Brain pericyte (primary cell): ENCODE results near the gene MBNL1.
A peak's percentile ranks its signal among the peaks of the same experiment; 100 is the strongest.

Experiments used
- DNase-seq: peaks from one replicate; pipeline ENCODE4 v3.0.0-alpha.2; 2012; ENCODE audit warnings: low read depth, low spot score

Gene MBNL1

DNA sequence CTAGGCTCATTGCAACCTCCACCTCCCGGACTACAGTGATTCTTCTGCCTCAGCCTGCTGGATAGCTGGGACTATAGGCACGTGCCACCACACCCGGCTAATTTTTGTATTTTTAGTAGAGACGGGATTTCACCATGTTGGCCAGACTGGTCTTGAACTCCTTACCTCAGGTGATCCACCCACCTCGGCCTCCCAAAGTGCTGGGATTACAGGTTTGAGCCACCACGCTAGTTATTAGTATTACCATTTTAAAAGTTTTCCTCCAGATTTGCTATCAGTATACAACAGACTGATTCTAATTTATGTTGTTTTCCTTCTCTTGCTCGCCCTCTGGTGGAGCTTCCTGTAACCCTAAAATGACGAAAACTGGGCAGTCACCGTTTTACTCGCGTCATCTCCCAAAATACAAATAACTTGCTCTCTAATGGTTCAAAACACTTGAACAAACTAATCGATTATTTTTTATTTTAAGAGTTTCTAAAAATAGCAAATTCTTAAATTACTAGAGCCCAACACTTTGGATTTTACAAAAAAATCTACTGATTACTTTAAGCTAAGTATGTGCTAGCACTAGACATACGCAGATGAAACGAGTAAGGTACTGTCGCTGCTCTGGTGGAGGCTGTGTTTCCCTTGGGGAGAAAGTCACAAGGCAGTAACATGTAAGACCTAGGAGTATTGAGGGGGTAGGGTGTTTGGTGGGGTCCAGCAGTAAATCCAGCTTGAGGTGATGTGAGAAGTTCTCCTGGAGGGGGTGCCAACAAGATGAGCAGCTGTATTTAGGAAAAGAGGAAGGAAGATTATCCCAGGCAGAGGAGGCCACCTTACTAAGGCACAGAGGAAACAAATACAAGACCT, 203.3 kb downstream of the MBNL1 start:
- DNase-seq: peak; percentile 39

DNA sequence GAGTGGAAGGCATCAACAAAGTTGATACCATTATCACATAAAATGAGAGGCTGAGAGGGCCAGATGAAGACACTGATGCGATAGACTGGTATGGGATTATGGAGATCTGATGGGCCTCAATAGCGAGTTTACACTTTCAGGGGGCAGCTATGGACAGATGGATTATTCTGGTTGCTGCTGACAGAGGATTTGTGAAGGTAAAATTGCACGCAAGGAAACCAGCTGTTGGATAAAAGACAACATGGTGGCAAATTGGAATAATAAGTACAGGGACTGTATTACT, 203.9 kb downstream of the MBNL1 start:
- DNase-seq: no peak

DNA sequence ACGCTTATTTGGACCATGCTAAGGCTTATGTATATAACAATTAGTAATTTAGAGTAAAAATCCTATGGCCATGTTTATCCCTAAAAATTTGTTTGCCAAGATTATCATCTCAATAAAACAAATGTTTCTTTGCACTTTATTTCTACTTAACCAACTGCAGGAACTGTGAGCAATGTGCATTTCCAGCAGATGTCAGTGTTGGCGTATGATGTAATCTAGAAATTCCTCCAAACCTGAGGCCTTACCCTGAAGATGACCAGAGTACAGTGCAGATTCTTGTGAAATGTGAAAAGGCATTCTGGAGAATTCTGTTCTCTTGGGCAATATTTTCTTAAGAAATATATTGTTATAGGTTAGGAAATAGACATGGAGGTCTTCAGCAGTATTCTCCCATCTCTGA, 205.9 kb downstream of the MBNL1 start:
- peak; percentile 40 for DNase-seq

DNA sequence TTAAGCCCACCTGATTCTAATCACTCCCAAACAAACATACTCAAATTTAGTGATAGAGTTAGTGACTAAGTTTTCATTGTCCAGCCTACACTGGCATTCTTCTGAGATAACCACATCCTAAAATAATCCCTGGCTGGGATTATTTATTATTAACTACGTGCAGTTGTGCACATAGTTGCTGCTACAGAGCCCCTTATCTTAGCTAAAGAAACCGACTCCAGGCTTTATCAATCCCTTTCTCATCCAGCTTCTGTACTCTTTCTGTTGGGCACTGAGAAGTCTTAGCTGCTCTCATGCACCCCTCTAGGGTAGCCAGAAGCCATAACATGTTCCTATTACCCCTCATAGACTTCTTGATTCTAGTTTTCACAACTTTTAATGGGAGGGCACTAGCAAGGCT, 208.7 kb downstream of the MBNL1 start:
- no peak for DNase-seq

DNA sequence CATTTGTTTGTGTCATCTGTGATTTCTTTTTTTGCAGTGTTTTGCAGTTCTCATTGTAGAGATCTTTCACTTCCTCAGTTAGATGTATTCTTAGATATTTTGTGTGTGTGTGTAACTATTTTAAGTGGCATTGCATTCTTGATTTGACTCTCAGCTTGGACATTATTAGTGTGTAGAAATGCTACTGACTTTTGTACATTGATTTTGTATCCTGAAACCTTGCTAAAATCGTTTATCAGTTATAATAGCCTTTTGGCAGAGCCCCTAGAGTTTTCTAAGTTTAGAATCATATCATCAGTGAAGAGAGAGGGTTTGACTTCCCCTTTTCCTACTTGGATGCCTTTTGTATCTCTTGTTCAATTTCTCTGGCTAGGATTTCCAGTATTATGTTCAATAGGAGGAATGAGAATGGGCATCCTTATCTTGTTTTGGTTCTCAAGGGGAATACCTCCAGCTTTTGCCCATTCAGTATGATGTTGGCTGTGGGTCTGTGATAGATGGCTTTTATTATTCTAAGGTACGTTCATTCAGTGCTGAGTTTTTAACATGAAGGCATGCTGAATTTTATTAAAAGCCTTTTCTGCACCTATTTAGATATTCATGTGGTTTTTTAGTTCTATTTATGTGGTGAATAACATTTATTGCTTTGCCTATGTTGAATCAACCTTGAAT, 211.7 kb downstream of the MBNL1 start:
- DNase-seq: no peak

DNA sequence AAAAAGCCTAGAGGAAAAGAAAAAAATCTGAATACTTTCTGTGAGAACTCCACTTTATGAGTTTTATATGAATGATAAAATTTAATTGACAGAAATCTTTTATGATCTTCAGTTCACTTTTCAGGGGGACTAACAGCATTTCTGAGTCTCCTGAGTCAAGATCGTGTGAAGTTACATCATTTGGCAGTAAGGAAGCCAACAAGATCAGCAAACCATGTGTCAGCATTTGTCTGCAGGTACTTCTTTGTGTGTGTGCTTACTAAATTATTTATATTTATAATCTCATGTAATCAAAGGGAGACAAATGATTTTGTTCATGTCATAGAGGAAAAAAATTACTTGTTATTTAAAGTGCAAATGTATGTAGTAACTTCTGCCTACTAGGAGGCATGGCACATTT, 217.6 kb downstream of the MBNL1 start:
- DNase-seq: no peak

DNA sequence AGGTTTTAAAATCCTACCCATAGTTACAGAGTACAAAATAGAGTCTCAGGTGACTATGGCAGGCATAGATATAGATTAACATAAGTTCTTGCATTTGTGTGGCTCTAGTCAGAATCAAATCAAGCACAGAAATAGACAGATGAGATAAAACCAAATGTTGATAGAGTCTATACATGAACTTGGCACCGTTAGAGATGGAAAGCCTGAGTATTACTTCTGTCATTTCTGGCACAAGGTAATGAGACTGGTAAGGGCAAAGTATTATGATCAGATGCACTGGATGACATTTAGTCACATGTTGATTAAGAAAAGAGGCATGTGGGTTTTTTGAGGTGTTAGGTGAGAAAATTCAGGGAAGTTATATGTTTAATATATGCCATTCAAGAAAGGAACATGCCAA, 219.7 kb downstream of the MBNL1 start:
- DNase-seq: no peak

DNA sequence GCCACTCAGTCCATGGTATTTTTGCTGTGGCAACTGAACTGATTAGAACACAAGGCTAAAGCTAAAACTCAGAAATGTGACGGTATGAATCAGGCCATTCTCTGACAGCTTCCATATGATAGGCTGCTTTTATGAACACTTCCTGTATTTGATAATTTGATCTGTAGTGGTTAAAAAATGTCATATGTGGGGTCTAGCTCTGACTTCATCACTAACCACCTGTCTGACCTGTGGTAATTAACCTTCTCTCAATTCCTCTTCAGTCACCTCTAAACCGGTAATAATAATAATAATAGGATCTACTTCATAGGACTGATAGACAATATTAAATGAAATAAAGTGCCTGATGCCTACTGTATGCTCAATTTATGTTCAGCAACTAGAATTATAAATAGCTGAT, 223.2 kb downstream of the MBNL1 start:
- no peak for DNase-seq

DNA sequence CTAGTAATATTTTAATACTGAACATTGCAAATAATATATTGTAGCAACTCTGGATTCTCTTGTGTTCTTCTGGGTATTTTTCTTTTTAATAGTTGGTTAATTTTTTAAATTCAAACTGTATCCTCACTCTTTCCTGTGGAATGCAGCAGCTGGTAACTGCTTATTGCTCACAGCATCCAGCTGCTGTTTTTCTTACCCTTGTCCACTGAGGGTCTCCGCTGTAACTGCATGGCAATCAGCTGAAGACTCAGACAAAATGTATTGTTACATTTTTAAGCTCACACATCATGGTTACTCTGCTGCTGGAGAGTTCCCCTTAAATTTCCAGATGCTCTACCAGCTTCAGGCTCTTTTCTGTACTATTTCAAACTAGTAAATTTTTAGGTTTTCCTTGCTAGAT, 227.6 kb downstream of the MBNL1 start:
- DNase-seq: no peak

DNA sequence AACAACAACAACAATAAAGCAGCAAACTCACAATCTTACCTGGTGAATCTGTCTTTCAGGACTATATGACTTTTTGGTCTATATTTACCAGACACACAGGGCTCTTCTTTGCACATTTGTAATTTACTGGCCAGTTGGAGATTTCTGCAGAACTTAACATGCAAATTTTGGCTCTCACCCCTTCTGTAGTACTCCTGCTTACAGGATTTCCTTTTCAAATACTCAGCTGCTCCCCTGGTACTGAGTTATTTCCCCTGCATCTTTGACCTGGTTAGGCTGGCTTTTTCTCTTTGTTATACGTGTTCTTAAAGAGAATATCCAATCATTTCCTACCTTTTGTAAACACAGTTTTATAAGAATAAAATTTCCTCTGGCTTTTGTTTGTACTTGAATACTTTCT, 228.0 kb downstream of the MBNL1 start:
- no peak for DNase-seq

DNA sequence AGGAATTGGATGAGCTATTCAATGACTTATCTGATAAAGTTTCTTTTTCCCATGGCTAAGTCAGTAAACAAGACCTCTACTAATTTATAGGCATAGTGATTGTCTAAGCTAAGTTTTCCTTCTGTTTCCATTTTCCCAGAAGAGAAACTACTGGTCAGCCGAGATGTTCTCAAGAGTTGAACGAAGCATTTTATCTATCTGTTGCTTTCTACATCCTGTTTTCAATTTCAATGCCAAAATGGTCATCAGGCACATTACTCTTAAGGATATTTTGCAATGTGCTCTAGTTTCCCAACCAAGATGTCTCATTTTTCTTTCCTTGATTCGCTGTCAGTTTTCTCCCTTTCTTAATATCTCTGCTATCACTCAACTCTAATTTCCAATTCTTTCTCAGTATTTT, 228.7 kb downstream of the MBNL1 start:
- DNase-seq: no peak

DNA sequence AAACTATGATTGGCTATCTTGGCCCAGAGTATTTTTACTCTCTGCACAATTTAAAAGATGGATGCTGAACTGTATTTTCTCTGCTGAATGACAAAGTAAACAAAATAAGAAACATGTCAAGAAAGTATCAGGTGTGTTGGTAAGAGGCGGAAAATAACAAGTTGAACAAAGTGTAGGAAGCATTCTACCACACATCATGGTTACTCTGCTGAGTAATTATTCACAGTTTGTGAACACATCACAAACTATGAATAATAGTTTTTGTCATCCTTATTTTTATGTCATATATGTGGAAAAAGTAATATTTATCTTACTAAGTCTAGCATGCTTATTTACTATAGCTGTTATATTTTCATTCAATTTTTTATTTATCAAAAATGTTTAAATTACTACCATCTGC, 229.2 kb downstream of the MBNL1 start:
- no peak for DNase-seq

DNA sequence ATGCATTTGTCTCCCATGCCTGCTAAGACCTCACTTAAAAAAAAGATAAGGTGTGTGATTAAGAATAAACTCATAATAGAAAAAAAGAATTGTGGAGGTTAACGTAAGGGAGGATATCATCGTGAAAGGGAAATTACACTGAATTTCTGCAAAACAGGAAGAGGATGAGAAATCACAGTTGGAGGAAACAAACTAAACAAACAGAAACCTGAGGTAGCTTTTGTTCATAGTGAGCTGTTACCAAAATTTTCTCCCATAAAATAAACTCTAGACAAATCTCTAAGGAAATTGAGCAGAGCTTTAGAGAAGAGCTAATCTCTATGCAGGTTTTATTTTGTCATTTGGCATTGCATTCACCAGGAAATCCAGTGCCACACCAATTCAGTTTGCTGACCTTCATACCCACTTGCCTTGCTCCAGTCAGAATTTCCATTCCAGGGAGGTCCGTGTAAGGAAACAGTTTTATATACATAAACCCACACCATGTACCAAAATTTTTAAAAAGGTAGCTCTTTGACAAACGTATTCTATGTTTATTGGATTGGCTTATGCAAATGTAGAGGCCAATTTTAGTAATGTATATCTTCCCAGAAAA, 231.2 kb downstream of the MBNL1 start:
- DNase-seq: no peak

DNA sequence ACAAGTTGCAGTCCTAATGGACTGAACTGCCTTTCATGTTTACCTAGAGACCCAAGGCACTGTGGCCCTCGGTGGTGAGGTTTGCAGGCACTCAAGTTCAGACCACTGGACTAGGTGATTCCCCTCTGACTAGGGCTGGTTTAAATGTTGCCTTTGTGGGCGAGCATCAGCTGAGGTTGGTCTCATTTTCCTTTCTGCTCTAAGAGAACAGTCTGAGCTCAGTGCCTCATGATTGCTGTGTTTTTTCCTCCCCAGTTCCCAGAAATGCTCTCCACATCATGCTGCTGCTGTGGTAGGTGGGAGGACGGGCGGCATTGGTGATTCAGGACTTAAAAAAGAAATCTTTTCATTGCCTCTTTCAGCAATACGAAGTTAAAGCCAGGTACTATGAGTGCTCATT, 237.2 kb downstream of the MBNL1 start:
- no peak for DNase-seq

DNA sequence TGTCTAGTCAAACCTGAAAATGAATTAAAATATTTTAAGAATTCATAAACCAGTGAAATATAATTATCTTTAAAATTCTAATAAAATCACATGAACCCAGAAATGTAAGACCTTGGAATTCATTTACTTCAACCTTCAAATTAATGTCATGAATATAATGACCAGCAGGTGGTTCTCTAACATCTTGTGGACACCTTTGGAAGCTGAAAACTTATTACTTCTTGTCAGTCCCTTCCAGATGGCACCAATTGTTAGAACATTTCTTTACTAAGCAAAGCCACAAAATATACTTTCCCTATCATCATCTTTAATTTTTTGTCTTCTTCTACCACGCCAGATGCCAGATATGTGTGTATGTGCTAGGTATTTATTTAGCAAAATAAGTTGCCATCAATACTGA, 240.0 kb downstream of the MBNL1 start:
- DNase-seq: no peak

DNA sequence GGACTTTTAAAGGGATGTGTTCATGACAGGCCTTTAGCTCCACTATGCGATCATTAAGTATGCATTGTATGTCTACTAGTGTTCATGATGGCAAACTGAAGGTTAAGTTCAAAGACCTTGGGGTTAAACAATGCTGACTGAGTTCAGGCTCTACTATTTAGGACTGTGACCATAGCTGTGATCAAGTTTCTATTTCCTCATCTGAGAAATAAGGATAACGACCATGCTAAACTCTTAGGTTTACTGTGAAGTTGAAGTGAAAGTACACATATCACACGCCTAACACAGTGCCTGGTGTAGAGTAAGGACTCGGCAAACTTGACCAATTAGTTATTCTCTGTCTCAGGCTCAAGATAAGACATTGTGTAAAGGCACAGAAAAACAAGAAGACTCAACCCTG, 243.2 kb downstream of the MBNL1 start:
- DNase-seq: no peak

DNA sequence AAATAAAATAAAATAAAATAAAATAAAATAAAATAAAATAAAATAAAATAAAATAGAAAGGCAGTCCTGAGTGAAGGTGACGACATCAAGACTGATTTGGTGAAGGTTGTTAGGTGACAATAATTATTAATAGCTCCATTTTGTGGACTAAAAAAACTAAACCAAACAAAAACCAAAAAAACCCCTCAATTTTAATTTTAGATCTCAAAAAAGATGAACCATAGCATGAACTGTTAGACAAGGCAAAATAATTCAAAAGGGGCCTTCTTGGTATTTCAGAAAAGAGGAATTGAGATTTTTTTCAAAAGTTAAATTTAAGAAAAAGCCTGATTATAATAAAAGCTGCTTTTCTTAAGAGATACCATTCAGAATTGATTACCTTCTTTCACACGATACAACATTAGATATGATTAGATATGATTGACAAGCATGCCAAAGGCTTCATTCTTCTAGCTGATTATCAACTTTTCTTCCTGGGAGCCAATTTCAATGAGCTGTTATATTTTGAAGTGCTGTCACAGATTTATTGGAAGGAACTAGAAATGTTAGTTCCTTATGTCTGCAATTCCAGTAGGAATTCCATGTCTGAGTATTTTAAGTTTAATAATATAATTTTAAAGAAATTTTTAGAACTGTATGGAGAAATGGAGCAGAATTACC, 244.7 kb downstream of the MBNL1 start:
- no peak for DNase-seq
